ENCODE data around the gene FAM174C.
A peak's percentile ranks its signal among the peaks of the same experiment; 100 is the strongest.

FAM174C gene

GRCh38 chr19:1249990-1250436 lies 25.3 kb upstream of the FAM174C start:
- DNase-seq (ENCODE audit: low read depth in 2 of 2), result no peak

GRCh38 chr19:1250437-1251260 lies 24.7 kb upstream of the FAM174C start:
- no peak for DNase-seq (ENCODE audit: low read depth in 2 of 2)

GRCh38 chr19:1251330-1252220 lies 23.8 kb upstream of the FAM174C start:
- DNase-seq (ENCODE audit: low read depth in 2 of 2), result no peak

GRCh38 chr19:1252221-1252820 lies 23.0 kb upstream of the FAM174C start:
- no peak for DNase-seq (ENCODE audit: low read depth in 2 of 2)

- DNase-seq (ENCODE audit: low read depth in 2 of 2), result peak in 1 of 2 donors; percentile 63
Observed at GRCh38 chr19:1252821-1253513, 22.4 kb upstream of the FAM174C start.

GRCh38 chr19:1253514-1254080 lies 21.7 kb upstream of the FAM174C start:
- no peak for DNase-seq (ENCODE audit: low read depth in 2 of 2)

- DNase-seq (ENCODE audit: low read depth in 2 of 2), result no peak
Observed at GRCh38 chr19:1254081-1254527, 21.2 kb upstream of the FAM174C start.

GRCh38 chr19:1254530-1255185 lies 20.7 kb upstream of the FAM174C start:
- no peak for DNase-seq (ENCODE audit: low read depth in 2 of 2)

GRCh38 chr19:1255186-1256161 lies 19.9 kb upstream of the FAM174C start:
- DNase-seq (ENCODE audit: low read depth in 2 of 2), result no peak

GRCh38 chr19:1256646-1257474 lies 18.5 kb upstream of the FAM174C start:
- no peak for DNase-seq (ENCODE audit: low read depth in 2 of 2)

GRCh38 chr19:1257475-1258162 lies 17.7 kb upstream of the FAM174C start:
- no peak for DNase-seq (ENCODE audit: low read depth in 2 of 2)

GRCh38 chr19:1258163-1258492 lies 17.2 kb upstream of the FAM174C start:
- no peak for DNase-seq (ENCODE audit: low read depth in 2 of 2)

- no peak for DNase-seq (ENCODE audit: low read depth in 2 of 2)
Observed at GRCh38 chr19:1258707-1259205, 16.6 kb upstream of the FAM174C start.

- DNase-seq (ENCODE audit: low read depth in 2 of 2), result no peak
Observed at GRCh38 chr19:1259206-1259875, 16.0 kb upstream of the FAM174C start.

GRCh38 chr19:1259876-1260748 lies 15.2 kb upstream of the FAM174C start:
- no peak for DNase-seq (ENCODE audit: low read depth in 2 of 2)
